Measurements from ENCODE around the gene FAAP20.

Gene FAAP20, protein sequence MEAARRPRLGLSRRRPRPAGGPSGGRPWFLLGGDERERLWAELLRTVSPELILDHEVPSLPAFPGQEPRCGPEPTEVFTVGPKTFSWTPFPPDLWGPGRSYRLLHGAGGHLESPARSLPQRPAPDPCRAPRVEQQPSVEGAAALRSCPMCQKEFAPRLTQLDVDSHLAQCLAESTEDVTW

DNA sequence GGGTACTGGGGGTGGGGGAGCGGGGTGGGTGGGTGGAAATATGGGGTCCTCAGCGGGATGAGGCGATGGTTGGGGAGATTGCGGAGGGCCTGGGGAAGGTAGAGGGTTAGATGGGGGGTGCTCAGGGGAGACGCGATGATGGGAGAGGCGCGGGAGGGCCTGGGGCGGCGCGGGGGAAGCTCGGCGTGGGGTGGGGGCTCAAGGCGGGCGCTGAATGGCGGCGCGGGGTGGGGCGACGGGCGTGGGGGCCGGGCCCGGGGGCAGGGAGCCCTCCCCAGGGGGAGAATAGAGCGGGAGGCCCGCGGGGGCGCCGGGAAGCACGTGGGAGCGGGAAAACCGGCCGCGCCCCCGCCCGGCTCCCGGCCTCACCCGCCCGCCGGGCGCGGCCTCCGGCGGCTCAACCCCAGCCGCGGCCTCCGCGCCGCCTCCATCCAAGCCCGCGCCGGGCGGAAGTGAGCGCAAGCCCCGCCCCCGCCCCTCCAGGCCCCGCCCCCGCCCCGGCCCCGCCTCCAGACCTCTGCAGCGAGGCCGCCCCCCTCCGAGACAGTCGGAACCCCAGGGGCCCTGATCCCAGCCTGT lies at the start of gene FAAP20:
Gene FAAP20, minus strand, starts transcription at position 454 of the 579 bp plus-strand sequence. Its CDS starts 23 bp downstream, at position 431.
- DNase-seq = peak; percentile 67

DNA sequence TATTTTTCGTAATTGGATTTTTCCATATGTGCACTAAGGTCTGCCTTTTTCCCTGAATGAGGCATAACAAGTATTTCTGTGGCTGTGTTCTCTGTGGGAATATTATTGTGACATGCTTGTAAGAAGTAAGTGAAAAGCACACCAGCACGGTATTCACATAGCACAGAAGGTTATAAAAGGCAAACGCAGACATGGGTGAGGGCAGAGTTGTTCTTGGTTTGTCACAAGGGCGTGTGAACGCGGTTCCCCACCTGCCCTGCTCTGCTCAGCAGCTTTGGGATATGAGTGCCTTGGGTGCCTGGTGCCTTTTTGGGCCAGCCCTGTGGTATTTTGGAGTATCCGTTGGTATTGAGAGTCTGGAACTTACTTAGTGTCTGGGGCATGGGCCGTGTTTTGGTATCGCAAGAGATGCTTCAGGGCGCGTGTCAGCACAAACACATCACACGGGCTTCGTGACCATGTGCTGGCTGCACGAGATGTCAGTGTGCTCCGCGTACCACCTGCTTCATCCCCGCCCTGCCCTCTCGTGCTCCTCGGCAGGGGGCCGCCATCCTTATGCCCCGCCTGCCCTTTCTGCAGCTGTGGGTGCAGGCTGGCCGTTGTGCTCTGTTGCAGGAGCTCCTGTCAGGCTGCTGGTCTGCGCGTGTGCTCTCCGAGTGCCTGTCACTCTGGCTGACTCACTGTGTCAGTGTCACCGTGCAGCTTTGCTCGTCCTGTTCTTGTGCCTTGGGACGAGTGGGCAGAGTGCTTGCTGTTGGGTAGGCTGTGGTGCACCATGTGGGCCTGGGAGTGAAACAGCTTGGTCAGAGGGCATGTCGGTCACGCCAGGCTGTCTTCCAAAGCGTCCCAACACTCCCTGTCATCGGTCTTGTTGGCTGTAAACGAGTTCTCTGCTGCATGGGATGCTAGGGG lies 48.5 kb upstream of the FAAP20 start:
- no peak for DNase-seq

DNA sequence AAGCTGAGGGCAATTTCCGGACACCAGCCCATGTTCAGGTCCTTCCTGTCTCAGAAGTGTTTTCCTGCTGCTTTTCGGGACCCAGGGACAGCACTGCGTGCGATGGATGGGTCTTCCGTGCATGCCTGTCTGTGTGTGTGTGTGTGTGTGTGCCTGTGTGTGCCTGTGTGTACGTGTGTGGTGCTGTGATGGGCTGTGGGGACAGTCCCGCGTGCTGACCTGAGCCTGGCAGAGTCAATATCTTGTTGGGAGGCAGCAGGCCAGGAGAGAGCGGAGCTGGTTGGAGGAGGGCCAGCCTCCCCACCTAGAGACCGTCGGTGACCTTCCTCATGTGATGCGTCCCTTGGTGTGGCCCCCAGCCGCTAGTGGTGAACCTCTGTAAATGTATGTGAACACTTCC lies 47.2 kb upstream of the FAAP20 start:
- DNase-seq = no peak

DNA sequence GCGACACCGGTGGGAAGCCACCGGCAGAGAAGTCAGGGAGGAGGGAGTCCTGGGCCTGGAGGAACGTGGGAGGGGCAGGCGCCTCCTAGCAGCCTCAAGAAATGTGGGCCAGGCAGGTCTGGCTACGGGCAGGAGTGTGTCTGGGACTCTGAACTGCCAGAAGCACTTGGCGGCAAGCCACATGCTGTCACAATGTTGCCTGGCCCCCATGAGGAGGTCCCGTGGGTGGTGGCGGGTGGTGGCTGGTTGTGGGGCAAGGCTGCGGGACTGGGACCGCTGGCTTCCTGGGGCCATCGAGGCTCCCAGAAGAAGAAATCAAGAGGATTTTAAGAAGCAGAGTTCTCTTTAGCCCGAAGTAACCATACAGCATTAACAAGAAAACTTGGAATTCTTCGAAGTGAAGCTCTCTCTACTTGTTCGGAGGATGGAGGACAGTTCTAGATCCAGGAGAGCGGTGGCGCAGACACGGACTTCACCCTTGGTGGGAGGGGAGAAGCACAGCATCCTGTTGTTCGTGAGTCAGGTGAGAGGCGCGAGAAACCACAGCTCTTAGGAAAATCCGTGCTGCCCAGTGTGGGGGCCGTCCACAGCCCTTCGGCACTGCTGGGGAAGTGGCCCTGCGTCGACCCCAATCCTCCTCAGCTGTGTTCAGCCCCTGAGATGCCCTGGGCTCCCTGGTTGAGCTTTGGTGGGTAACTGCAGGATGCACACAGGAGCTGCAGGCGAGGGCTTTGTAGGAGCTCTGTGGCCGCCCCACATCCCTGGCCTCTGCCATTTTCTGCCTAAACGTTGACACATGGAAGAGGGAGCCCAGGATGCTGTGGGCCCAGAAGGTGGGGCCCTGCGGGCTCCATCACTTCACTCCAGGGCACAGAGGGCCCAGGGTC lies 45.9 kb upstream of the FAAP20 start:
- peak; percentile 48 for DNase-seq

DNA sequence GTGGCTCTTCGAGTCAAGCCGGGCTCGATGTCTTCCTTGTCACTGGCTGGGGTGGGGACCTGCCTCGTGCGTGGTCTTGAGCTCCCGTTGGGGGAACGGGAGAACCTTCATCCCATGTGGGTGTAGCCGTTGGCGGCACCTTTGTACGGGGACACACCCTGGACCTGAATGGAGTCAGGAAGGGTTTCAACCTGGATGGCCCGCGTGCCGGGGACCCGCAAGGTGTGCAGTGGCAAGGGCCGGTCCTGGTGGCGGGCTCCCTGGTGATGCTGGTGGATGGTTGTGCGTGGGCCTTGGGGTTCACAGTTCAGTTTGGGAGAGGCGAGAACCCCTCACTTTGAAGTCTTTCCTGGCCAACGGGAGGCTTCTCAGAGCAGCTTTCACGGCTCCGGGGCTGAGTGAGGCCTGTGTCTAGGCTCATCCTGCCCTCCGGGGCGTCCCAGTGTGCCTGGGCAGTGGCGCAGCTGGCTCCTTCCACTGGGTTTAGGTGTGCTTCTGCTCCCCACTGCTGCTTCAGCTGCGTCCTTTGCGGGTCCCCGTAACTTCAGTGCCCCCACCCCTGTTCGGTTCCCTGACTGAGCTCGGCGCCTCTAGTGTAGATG lies 44.9 kb upstream of the FAAP20 start:
- DNase-seq = no peak

DNA sequence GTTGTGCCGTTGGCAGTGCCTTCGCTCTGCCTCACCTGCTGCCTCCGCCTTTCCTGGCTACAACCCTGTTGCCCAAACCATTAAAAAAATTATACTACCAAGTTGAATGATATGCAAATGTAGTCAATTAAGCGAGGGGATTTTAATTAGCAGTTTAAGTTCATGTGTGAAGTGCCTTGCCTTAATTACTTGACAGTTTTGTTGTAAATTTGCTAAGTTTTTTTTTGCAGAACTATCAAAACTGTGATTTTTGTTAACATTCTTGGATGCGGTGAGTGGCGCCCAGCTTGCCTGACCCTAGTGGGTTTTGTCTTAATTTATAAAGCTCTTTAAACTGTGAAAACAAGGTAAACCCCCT lies 44.4 kb upstream of the FAAP20 start:
- DNase-seq = no peak

DNA sequence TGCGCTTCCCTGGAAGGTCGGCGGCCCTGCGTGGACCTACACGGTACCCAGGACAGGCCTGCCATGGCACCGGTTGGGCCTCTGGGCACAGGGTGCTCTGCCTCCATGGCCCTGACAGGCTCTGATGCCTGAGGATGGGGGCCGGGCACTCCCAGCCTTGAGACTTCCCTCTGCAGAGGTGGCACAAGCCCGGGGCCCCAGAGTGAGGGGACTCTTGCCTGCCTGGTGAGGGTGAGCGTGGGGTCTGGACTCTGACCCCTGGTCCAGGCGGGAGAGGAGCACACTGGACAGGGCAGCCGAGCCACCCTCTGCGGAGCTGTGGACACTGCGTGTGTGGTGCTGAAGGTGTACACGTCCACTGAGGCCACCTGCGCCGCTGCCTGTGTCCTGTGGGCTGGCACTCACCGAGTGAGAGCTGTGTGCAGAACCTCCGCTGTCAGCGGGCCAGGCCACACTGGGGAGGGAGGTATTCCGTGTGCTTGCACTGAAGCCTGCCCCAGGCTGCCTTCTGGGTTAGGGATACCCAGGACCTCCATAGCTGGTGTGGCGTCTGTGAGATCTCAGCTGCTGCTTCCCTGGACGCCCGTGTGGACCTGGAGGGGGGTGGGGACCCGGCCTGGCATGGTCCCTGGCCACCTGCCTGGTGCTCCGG lies 43.9 kb upstream of the FAAP20 start:
- no peak for DNase-seq

DNA sequence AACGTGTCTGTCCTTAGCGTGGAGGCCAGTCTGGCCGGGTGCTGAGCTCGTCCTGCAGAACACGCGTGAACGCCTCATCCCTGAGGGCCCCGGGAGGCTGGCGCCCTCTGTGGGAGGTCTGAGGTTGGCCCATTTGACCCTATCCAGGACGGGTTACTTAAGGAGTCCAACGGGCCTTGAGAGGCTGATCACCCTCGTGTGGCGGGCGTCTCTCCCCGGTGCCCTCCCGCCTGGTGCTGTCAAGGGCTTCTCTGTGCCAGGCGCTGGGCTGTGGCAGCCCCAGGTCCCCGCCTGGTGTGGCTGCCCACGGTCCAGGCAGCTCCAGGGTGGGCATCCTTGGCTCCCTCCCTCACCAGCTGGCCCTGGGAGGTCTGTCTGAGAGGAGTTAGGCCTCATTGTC lies 43.2 kb upstream of the FAAP20 start:
- no peak for DNase-seq

DNA sequence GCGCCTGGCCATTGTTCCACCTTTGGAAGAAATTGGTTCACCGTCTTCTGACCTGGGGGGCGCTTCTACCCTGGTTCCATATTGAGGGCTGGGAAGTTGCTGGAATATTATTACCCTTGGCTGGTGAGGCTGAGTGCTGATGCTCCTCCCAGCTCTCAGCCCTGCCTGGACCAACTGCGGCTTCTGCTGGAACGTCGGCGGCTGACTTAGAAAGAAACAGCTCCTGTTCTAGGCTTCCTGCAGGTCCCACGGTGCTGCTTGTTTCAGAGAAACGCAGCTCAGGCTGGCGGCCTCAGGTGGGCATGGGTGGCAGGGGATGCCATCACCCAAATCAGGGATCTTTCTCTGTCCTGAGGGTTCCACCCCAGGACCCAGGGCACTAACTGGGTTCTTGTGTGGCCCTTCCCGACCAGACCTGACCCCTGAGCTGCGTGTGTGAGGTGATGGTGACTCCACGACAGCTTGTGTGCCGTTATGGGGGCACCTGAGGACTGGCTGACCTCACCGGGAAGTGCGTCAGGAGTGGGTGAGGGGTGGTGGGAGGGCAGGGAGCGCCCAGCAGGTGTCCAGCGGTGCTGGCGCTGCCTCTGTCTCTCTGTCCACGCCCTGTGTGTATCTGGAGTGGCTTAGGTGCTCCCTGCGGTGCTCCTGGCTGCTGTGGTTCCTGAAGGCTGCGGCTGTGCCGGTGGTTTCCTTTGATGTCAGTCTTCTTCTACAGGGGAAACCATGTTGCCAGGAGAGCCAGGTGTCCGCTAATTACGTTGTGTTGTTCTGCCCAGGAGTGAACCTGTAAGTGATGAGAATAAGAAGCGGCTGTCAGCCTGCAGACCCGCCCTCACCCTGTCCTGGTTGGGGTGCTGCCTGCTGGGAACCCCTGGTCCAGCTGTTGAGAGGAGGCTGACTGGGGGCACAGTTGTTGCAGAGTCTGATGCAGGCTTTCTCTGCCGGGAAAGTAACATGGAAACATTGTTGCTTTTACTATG lies 42.4 kb upstream of the FAAP20 start:
- no peak for DNase-seq

DNA sequence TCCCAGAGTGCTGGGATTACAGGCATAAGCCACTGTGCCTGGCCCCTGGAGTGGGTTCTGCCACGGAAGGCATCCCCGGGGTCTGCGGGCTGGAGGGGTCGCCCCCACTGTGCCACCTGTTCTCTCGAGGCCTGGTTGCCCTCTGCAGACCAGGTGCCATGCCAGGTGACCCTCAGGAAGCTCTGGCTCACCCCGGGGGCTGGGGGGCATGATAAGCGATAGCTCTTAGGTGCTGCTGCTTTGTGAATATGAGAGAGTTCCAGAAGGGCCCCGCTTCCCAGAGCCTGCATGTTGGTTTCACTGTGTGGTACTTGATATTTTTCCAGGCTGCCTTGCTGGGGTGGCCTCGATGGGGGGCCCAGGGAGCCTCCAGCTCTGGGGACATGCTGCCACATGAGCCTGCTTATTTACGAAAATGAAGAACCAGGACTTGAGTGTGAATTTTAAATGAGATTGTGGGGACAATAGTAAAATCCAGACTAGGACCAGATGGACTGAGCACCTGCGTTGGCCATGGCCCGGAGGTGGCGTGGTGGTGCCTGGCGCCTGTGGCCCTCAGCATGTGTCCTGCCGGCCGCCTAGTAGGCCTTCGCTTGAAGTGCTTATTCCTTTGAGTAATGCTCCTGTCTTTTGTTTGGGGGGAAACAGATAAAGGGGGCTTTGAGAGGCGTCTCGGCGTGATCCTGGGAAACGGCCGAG lies 40.9 kb upstream of the FAAP20 start:
- no peak for DNase-seq

DNA sequence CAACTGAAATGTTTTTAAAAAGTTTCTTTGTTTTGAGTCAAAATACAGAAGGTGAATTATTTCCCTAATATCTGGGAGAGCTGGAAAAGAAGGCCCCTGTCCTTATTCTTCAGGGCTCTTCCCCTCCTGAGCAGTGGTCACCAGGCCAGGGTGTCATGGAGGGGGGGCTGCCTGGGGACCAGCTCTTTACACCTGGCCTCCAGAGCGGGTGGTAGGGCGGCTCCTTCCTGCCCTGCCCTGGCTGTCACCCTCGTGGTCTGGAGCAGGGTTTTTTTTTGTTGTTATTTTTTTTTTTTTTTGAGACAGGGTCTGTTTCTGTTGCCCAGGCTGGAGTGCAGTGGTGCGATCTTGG lies 40.2 kb upstream of the FAAP20 start:
- DNase-seq = no peak

DNA sequence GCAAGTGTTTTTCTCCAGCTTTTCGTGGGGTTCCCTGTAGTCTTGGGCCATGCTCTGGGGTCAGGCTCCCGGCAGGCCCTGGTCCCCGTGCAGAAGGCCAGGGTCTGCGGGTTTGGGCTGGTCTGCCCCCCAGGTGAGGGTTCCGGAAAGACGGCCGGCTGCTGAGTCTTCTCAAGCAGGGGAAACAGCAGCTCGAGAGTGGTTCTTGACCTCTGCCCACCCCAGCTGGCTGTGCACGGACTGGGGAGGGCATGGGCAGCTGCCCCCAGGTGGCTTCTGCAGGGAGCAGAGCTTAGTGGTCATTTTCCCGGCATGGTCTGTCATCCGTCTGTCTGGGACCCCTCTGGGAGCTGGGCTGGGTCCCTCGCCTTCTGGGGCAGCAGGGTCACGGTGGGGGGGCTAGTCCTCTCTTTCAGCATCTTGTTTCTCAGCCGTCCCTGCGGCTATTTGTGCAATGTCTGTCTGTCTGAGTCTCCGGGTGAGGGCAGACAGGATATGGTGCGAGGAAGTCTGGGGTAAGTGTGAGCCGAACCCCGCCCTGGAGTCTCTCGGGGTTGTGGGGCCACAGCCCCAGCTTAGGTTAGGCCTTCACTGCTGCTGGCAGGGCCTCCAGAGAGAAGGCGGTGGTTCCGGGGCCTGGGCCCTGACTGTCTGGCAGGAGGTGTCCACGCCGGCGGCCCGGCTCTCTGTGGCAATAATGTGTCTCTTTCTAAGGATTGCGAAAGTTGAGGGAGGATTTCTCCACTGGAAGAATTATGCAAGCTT lies 39.6 kb upstream of the FAAP20 start:
- DNase-seq = peak; percentile 53

DNA sequence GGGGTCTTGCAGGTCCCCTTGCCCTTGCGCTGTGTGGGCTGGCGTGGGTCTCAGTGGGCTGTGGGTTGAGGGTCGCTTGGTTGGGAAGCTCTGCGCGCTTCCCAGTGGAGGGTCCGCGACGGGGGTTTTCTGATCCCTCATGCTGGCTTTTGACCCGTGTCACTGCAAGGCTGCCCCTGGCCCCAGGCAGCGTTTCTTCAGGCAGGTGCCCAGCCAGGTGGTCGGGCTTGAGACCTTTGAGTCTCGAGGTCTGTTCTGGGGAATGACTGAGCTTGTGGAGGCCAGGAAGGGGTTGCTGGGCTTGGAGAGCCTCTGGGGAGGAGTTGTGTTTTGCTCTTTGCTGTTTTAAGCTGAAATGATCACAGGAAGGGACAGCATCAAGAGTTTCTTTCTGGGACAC lies 38.9 kb upstream of the FAAP20 start:
- no peak for DNase-seq

DNA sequence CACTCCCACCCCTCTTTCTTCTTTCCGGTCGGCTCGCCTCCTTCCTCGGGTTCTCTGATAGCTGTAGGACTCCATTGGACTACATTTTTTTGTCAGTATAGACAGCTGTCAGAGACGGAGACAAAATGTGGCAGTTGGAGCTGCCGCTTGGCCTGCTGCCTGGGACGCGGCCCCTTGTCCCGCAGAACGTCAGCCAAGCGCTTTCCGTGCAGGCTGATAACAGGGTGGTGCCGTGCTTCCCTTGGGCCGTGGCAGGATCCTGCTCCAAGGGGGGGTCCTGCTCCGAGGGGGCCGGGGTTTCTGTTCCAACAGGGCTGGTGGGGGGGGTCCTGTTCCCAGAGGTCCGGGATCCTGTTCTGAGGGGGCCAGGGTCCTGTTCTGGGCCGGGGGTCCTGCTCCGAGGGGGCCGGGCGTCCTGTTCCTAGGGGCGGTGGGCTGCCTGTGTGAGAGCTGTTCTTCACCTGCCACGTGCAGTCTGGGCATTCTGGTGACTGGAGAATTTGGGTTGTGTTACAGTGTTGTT lies 38.4 kb upstream of the FAAP20 start:
- DNase-seq = no peak

DNA sequence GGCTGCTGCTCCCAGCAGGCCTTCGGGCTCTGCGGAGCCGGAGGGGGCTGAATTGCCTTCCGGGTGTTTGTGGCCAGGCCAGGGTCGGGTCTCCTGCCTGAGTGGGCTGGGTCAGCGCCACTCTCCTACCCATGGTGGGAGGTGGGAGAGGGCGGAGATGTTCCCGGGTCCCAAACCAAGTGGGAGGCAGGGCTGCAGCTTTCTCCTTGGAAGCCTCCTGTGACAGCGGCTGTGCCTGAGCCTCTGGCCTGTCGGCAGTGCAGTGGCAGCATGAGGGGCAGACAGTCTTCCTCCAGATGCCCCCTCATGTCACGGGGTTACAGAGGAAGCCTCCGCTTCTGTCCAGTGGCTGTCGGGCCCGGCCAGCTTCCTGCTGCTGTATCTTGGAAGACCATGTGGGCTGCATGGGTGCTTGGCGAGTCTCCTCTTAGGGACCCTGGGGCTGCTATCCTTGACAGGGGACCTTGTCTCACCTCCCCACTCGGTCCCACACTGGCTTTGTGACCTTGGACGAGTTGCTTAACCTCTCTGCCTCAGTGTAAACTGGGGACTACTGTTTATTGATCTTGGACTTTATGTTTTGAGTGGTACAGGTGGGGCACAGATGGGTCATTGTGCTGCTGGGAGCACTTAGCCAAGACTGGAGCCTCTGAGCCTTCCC lies 37.8 kb upstream of the FAAP20 start:
- no peak for DNase-seq

DNA sequence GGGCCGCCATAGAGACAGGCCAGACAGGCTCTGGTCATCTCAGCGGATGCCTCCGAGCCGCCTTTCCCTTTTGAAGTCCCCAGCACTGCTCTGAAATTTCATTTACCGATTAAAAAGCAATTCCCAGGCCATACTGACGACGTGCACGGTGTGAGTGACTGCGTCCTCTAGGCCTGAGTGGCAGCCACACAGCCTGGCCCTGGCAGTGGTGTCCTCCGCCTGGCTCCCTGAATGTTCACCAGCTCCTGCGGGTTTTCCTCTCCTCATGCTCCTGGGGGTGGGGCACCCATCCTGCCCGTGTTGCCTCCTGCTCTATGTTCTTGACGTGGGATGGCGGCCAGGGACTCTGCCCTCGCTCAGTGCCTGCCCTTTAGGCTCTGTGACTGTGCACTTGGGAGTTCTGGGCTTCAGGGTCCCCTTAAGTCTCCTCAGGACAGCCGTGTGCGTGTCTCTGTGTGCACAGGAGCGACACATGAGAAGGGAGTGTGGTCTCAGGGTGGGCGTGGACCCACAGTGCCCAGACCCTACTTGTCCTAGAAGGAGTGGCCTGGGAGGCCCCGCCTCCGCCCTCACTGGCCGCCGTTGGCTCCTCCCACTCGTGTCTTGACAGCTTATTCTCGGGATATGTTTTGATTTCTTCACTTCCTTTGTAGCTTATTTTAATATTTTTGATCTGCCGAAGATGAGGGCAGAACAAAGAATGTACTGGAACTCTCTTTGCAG lies 37.1 kb upstream of the FAAP20 start:
- DNase-seq = peak; percentile 68

DNA sequence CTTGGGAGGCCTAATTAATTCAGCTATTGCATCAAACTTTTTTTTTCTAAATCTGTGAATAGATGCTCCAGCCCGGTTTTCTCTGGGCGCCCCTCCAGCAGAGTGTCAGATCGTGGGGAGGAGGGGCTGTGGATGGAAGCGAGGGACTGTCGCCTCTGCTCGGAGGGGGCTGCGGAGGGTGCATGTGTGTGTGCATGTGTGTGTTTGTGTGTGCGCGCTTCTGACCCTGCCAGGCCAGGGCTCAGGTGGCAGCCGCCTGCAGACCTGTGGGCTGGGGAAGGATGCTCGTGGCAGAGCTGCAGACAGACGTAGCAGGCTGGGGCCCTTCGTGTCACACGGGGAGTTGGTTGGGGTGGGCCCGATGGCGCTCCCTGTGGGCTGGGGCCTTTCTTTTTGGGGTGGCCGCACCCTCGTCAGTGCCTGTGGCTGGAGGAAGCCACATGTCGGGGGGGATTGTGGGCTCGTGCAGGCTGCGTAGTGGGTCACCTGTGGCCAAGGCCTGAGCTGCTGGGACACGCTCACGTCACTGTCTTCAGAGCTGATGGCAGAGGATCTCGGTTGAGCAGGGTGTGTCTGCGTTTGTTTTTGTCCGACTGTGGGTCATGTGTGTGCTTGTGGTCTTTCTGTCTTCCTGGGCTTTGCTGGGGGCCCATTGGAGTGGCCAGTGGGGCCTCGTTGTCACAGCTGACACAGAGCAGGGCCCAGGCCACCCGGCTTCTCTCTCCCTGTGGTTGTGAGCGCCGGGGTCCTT lies 36.4 kb upstream of the FAAP20 start:
- DNase-seq = peak; percentile 45

Measured in activated naive CD4-positive, alpha-beta T cell treated with anti-CD3 and anti-CD28 coated beads, Interleukin-2, amount 50 U/mL, for 16 hours (primary cell).